Panc1 (cell line): ENCODE results near the gene S100A2. TPM values are rescaled to one million over a fixed set of nuclear protein-coding genes. Genes with fewer than 3 reads are reported as not detected.
A peak's percentile ranks its signal among the peaks of the same experiment; 100 is the strongest.

ENCODE experiments used
- ATAC-seq: fragments of 200-7000 bp; cut with Tn5 transposase; 2 replicates; pipeline ENCODE4 v1.9.1; 2020; ENCODE audit warnings: mild to moderate bottlenecking, moderate library complexity
- BruUV-seq: library from RNA; stranded (reverse); fragments of 400-500 nt; replicated peaks from 2 replicates; lab custom pipeline; 2021; lab: Mats Ljungman, UMichigan
- CTCF ChIA-PET: fragments of 300-600 bp; sonication (Branson Sonifier 250); formaldehyde crosslinking; loops from one replicate; lab custom pipeline; 2022; ENCODE audit warnings: antibody characterized with exemption; lab: Charles Lee
- POLR2A ChIA-PET: fragments of 300-600 bp; sonication (Branson Sonifier 250); formaldehyde crosslinking; loops from one replicate; lab custom pipeline; 2022; ENCODE audit warnings: antibody characterized with exemption; lab: Charles Lee
- DNase-seq: peaks from one replicate; pipeline ENCODE4 v3.0.0-alpha.2; 2010; ENCODE audit warnings: low read depth, low spot score
- H3K27ac ChIP-seq: 2 replicates; pipeline ENCODE4 v1.5.1; 2011; ENCODE audit warnings: mild to moderate bottlenecking, low read length, inconsistent platforms
- H3K27me3 ChIP-seq: fragments of 200-500 bp; sonication (Bioruptor generic); 2 replicates; pipeline ENCODE4 v1.6.0; 2014; ENCODE audit warnings: low read length, inconsistent platforms; ENCODE audit not compliant: control insufficient read depth, insufficient read depth
- H3K36me3 ChIP-seq: fragments of 200-500 bp; sonication (Bioruptor generic); 2 replicates; pipeline ENCODE4 v1.5.1; 2014; ENCODE audit warnings: inconsistent platforms, mild to moderate bottlenecking, low read length, moderate library complexity; ENCODE audit not compliant: control insufficient read depth, insufficient read depth
- H3K4me1 ChIP-seq: 2 replicates; pipeline ENCODE4 v1.5.1; 2011; ENCODE audit warnings: inconsistent platforms, mild to moderate bottlenecking, low read length, moderate library complexity; ENCODE audit not compliant: control insufficient read depth, insufficient read depth
- H3K4me3 ChIP-seq, 2 experiments: 2 replicates each; pipeline ENCODE4 v1.5.1; 2011 to 2012; ENCODE audit warnings: low read depth in 2 of 2, low read length in 2 of 2, mild to moderate bottlenecking in 2 of 2, inconsistent platforms in 1 of 2, moderate library complexity in 1 of 2
- H3K9me3 ChIP-seq: fragments of 200-500 bp; sonication (Bioruptor generic); 2 replicates; pipeline ENCODE4 v1.5.1; 2014; ENCODE audit warnings: low read depth, mild to moderate bottlenecking, inconsistent platforms, low read length, moderate library complexity; ENCODE audit not compliant: control insufficient read depth, insufficient read depth
- CTCF ChIP-seq: fragments of 450-650 bp; IDR thresholded peaks from 2 replicates; pipeline ENCODE4 v1.5.1; 2017; ENCODE audit warnings: mild to moderate bottlenecking
- POLR2AphosphoS5 ChIP-seq: IDR thresholded peaks from 2 replicates; pipeline ENCODE4 v1.6.1; 2012; ENCODE audit warnings: mild to moderate bottlenecking, low read depth, low read length, moderate library complexity
- REST ChIP-seq, 2 experiments: IDR thresholded peaks; 2 replicates each; pipeline ENCODE4 v1.6.1; 2011 to 2012; ENCODE audit warnings: low read depth in 2 of 2, control low read depth in 1 of 2, low read length in 1 of 2, mild to moderate bottlenecking in 1 of 2, moderate library complexity in 1 of 2; ENCODE audit not compliant: insufficient read depth in 1 of 2
- SIN3A ChIP-seq: IDR thresholded peaks from 2 replicates; pipeline ENCODE4 v1.6.1; 2012; ENCODE audit warnings: low read depth, mild to moderate bottlenecking, low read length, moderate library complexity, borderline replicate concordance; ENCODE audit not compliant: insufficient read depth
- TCF7L2 ChIP-seq: IDR thresholded peaks from 2 replicates; pipeline ENCODE4 v1.6.1; 2011; ENCODE audit warnings: mild to moderate bottlenecking, low read depth, low read length, inconsistent platforms
- in situ Hi-C: cut with HindIII; loops from 2 replicates; pipeline ENCODE4 v1.10.0; 2016; ENCODE audit warnings: low sequenced_read_pairs, low pct_unique_long_range_greater_than_20kb
- intact Hi-C: fragments of 100-400 bp; cut with micrococcal nuclease; formaldehyde crosslinking; loops from one replicate; pipeline ENCODE4 v1.10.0; 2022; ENCODE audit not compliant: unreplicated experiment
- total RNA-seq: library from RNA; stranded (reverse); gene quantifications from one replicate; pipeline ENCODE4 v1.2.1, GENCODE V29; 2021; ENCODE audit not compliant: unreplicated experiment

The S100A2 gene
- total RNA-seq, 1 experiment from 2014 or later: 6.2 TPM

- intact Hi-C loops: loop anchor here (5.0 to 10.0 kb wide), 2 partner anchors 104 to 261 kb away; partner anchors contain the start of genes S100A14 and SLC27A3
- POLR2A ChIA-PET: no interaction called here
- ATAC-seq (no peak), DNase-seq (no peak)
- Histone ChIP-seq H3K4me1 (peaks cover 26% of the 10 kb centered on the region), H3K27ac (peak overlapping the region; percentile 72), H3K36me3 (no peaks in the 10 kb centered on the region), H3K27me3 (no peaks in the 10 kb centered on the region), H3K9me3 (no peaks in the 10 kb centered on the region), H3K4me3 (no peak overlapping the region)
- BruUV-seq: no TSS peak
- CTCF ChIA-PET: no interaction called here
- TF ChIP-seq REST (IDR thresholded peaks at IDR 0.05; ENCODE audit: insufficient read depth in 1 of 2, low read depth in 2 of 2, low read length in 1 of 2) (no peak), TCF7L2 (no peak), POLR2AphosphoS5 (no peak), CTCF (no peak), SIN3A (no peak)
- in situ Hi-C loops: no loop called here
Measured at GRCh38 chr1:153513666-153514065, 52.0 kb downstream of the S100A2 start.

GRCh38 chr1:153513023-153513422, 52.6 kb downstream of the S100A2 start:
- Histone ChIP-seq H3K36me3 (no peaks in the 10 kb centered on the region), H3K27me3 (no peaks in the 10 kb centered on the region), H3K9me3 (no peaks in the 10 kb centered on the region), H3K27ac (peak overlapping the region; percentile 72), H3K4me3 (no peak overlapping the region), H3K4me1 (peaks cover 29% of the 10 kb centered on the region)
- intact Hi-C loops (loop anchor here (5.0 to 10.0 kb wide), 2 partner anchors 104 to 262 kb away; partner anchors contain the start of genes S100A14 and SLC27A3), in situ Hi-C loops (no loop called here)
- no peak for TF ChIP-seq CTCF
- TF ChIP-seq SIN3A: no peak
- no peak for TF ChIP-seq TCF7L2
- TF ChIP-seq POLR2AphosphoS5: no peak
- no peak for TF ChIP-seq REST (IDR thresholded peaks at IDR 0.05; ENCODE audit: insufficient read depth in 1 of 2, low read depth in 2 of 2, low read length in 1 of 2)
- DNase-seq (no peak), ATAC-seq (no peak)
- POLR2A ChIA-PET: no interaction called here
- CTCF ChIA-PET: no interaction called here
- no TSS peak for BruUV-seq

Other genes starting within 250 kb of the S100A2 start
- gene PGLYRP4, start 217.0 kb downstream of the S100A2 start, total RNA-seq: not detected
- 0.44 TPM for gene S100A9, start 208.0 kb downstream of the S100A2 start, total RNA-seq
- not detected for gene S100A12, start 190.2 kb downstream of the S100A2 start, total RNA-seq
- gene S100A8, start 174.8 kb downstream of the S100A2 start, total RNA-seq: not detected
- not detected for gene S100A7A, start 149.3 kb downstream of the S100A2 start, total RNA-seq
- gene S100A7, start 105.2 kb downstream of the S100A2 start, total RNA-seq: not detected
- 1,986 TPM for gene S100A6, start 29.9 kb downstream of the S100A2 start, total RNA-seq
- 0.72 TPM for gene S100A5, start 24.9 kb downstream of the S100A2 start, total RNA-seq
- 773 TPM for gene S100A4, start 20.0 kb downstream of the S100A2 start, total RNA-seq
- gene S100A3, start 16.6 kb downstream of the S100A2 start, total RNA-seq: 12.0 TPM
- 61.6 TPM for gene S100A16, start 47.3 kb upstream of the S100A2 start, total RNA-seq
- 0.57 TPM for gene S100A14, start 50.5 kb upstream of the S100A2 start, total RNA-seq
- gene S100A13, start 61.7 kb upstream of the S100A2 start, total RNA-seq: 111 TPM
- 2.9 TPM for gene S100A1, start 62.6 kb upstream of the S100A2 start, total RNA-seq
- gene CHTOP, start 68.2 kb upstream of the S100A2 start, total RNA-seq: 87.0 TPM
- gene SNAPIN, start 92.9 kb upstream of the S100A2 start, total RNA-seq: 46.8 TPM
- gene ILF2, start 105.1 kb upstream of the S100A2 start, total RNA-seq: 221 TPM
- 0.36 TPM for gene NPR1, start 112.8 kb upstream of the S100A2 start, total RNA-seq
- gene INTS3, start 162.2 kb upstream of the S100A2 start, total RNA-seq: 77.3 TPM
- 8.0 TPM for gene SLC27A3, start 209.6 kb upstream of the S100A2 start, total RNA-seq